ENCODE measurements around the gene RPL7L1.
"Not testable (repeated sequence)": the region's sequence is repeated elsewhere in the genome, so short reads cannot be mapped to it uniquely, and the experiment has no call there.

RPL7L1 gene

DNA sequence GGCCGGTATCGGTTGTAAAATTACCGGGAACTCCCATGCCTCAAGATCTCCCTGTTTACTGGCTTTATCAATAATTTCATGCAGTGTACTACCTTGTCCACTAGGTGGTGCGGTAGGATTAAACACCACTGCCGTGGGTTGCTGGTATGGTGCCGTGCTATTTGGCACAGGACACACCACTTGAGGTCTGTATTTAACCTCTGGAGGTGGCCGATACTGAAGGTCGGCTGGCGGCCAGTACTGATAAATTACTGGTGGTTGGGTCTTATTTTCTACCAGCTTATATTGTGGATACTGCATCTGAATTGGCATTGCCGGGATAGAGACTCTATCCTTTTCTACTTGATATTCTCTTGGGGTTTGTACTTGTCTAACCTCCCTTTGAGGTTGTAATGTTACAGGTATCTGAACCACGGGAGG lies 22.1 kb downstream of the RPL7L1 start:
- Histone ChIP-seq H4K20me1 (ENCODE audit: insufficient read depth, low read length) (no peaks in the 10 kb centered on the region), H3K27me3 (ENCODE audit: low read depth, low read length) (no peaks in the 10 kb centered on the region), H3K4me2 (ENCODE audit: low read length) (peak overlapping the region; percentile 54), H3K27ac (ENCODE audit: low read length) (no peak overlapping the region), H2AFZ (ENCODE audit: low read depth, low read length) (peak overlapping the region; percentile 67; the same call in 1 of the 2 replicates), H3K4me1 (ENCODE audit: low read length) (peaks cover 18% of the 10 kb centered on the region), H3K36me3 (replicated peaks; ENCODE audit: low read depth, low read length) (no peaks in the 10 kb centered on the region), H3K9ac (ENCODE audit: low read length) (peak overlapping the region; percentile 23; the same call in 1 of the 2 replicates), H3K4me3 (ENCODE audit: low read length) (peak overlapping the region; percentile 51), H3K9me3 (ENCODE audit: insufficient read depth, low read length) (no peaks in the 10 kb centered on the region), H3K79me2 (ENCODE audit: low read length) (no peaks in the 10 kb centered on the region)
- no peak for TF ChIP-seq EZH2phosphoT487 (IDR thresholded peaks at IDR 0.05; ENCODE audit: low read depth)
- TF ChIP-seq, protein P1, sequence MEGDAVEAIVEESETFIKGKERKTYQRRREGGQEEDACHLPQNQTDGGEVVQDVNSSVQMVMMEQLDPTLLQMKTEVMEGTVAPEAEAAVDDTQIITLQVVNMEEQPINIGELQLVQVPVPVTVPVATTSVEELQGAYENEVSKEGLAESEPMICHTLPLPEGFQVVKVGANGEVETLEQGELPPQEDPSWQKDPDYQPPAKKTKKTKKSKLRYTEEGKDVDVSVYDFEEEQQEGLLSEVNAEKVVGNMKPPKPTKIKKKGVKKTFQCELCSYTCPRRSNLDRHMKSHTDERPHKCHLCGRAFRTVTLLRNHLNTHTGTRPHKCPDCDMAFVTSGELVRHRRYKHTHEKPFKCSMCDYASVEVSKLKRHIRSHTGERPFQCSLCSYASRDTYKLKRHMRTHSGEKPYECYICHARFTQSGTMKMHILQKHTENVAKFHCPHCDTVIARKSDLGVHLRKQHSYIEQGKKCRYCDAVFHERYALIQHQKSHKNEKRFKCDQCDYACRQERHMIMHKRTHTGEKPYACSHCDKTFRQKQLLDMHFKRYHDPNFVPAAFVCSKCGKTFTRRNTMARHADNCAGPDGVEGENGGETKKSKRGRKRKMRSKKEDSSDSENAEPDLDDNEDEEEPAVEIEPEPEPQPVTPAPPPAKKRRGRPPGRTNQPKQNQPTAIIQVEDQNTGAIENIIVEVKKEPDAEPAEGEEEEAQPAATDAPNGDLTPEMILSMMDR (IDR thresholded peaks at IDR 0.05; ENCODE audit: low read depth, low read length), result peak; percentile 95

DNA sequence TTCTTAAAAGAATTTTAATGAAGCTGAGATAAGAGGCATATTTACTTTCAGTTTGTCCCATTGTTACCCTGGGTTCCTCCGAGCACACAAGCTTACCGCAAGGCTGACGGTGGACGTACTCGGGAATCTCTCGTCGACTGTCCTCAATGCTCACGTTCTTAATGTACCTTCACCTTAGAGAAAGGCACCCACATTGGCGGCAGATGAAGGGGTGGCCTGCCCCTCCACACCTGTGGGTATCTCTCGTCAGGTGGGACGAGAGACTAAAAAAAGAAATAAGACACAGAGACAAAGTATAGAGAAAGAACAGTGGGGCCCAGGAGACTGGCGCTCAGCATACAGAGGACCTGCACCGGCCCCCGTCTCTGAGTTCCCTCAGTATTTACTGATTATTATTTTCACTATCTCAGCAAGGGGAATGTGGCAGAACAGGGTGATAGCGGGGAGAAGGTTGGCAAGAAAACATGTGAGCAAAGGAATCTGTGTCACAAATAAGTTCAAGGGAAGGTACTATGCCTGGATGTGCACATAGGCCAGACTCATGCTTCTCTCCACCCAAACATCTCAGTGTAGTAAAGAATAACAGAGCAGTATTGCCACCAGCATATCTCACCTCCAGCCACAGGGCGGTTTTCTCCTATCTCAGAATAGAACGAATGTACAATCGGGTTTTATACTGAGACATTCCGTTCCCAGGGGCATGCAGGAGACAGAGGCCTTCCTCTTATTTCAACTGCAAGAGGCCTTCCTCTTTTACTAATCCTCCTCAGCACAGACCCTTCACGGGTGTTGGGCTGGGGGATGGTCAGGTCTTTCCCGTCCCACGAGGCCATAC lies 23.2 kb downstream of the RPL7L1 start:
- H3K4me1 ChIP-seq (ENCODE audit: low read length), result peaks cover 18% of the 10 kb centered on the region
- not testable (repeated sequence) for H3K4me3 ChIP-seq (ENCODE audit: low read length)

DNA sequence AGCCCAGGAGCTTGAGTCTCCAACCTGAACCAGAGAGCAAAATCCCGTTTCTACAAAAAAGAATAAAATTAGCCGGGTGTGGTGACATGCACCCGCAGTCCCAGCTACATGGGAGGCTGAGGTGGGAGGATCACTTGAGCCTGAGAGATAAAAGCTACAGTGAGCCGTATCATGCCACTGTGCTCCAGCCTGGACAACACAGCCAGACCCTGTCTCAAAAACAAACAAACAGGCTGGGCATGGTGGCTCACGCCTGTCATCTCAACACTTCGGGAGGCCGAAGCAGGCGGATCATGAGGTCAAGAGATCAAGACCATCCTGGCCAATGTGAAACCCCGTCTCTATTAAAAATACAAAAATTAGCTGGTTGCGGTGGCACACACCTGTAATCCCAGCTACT lies 25.1 kb downstream of the RPL7L1 start:
- H3K9me3 ChIP-seq (ENCODE audit: insufficient read depth, low read length), result no peaks in the 10 kb centered on the region
- H3K27me3 ChIP-seq (ENCODE audit: low read depth, low read length), result peaks cover 3% of the 10 kb centered on the region; the same call in 1 of the 2 replicates
- H3K9ac ChIP-seq (ENCODE audit: low read length), result no peak overlapping the region
- TF ChIP-seq EZH2phosphoT487 (IDR thresholded peaks at IDR 0.05; ENCODE audit: low read depth), result no peak
- TF ChIP-seq, protein P1 (IDR thresholded peaks at IDR 0.05; ENCODE audit: low read depth, low read length), result no peak
- no peak overlapping the region for H3K4me3 ChIP-seq (ENCODE audit: low read length)
- H3K36me3 ChIP-seq (replicated peaks; ENCODE audit: low read depth, low read length), result no peaks in the 10 kb centered on the region
- H3K4me2 ChIP-seq (ENCODE audit: low read length), result no peak overlapping the region
- peaks cover 14% of the 10 kb centered on the region for H3K4me1 ChIP-seq (ENCODE audit: low read length)
- no peak overlapping the region for H2AFZ ChIP-seq (ENCODE audit: low read depth, low read length)
- no peaks in the 10 kb centered on the region for H4K20me1 ChIP-seq (ENCODE audit: insufficient read depth, low read length)
- no peaks in the 10 kb centered on the region for H3K79me2 ChIP-seq (ENCODE audit: low read length)
- no peak overlapping the region for H3K27ac ChIP-seq (ENCODE audit: low read length)

More for the DNA sequence above, 23.2 kb downstream of the RPL7L1 start:
- H3K4me2 ChIP-seq (ENCODE audit: low read length); H3K9ac ChIP-seq (ENCODE audit: low read length); H3K9me3 ChIP-seq (ENCODE audit: insufficient read depth, low read length); H3K36me3 ChIP-seq (replicated peaks; ENCODE audit: low read depth, low read length); H3K27me3 ChIP-seq (ENCODE audit: low read depth, low read length); H4K20me1 ChIP-seq (ENCODE audit: insufficient read depth, low read length); H3K27ac ChIP-seq (ENCODE audit: low read length); H3K79me2 ChIP-seq (ENCODE audit: low read length): not testable (repeated sequence)
- H2AFZ ChIP-seq (ENCODE audit: low read depth, low read length), result peak overlapping the region; percentile 35; the same call in 1 of the 2 replicates

DNA sequence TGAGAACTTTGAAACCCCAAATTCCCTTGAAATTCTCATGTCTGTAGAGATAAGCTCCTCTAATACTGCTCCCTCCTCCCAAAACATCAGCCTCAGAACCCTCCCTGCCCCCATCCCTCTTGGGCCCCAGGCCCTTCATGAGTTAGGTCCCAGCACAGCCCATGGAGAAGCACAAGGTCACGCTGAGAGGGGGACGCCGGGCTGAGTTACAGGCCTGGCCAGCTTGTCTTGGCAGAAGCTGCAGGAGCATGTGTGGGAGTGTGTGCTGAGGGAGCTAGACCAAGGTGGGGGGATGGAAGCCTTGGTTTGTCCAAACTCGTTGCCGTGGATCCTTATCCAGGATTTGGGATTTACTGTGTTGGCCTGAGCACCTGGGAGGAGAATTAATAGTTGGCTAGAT lies 27.9 kb downstream of the RPL7L1 start:
- Histone ChIP-seq H3K9ac (ENCODE audit: low read length) (no peak overlapping the region), H4K20me1 (ENCODE audit: insufficient read depth, low read length) (no peaks in the 10 kb centered on the region), H3K9me3 (ENCODE audit: insufficient read depth, low read length) (no peaks in the 10 kb centered on the region), H3K36me3 (replicated peaks; ENCODE audit: low read depth, low read length) (no peaks in the 10 kb centered on the region), H3K4me3 (ENCODE audit: low read length) (no peak overlapping the region), H3K27me3 (ENCODE audit: low read depth, low read length) (peaks cover 3% of the 10 kb centered on the region; the same call in 1 of the 2 replicates), H3K79me2 (ENCODE audit: low read length) (no peaks in the 10 kb centered on the region), H3K4me2 (ENCODE audit: low read length) (no peak overlapping the region), H3K4me1 (ENCODE audit: low read length) (peaks cover 3% of the 10 kb centered on the region; the same call in 1 of the 2 replicates), H3K27ac (ENCODE audit: low read length) (no peak overlapping the region), H2AFZ (ENCODE audit: low read depth, low read length) (no peak overlapping the region)
- TF ChIP-seq, protein P1 (IDR thresholded peaks at IDR 0.05; ENCODE audit: low read depth, low read length), result no peak
- TF ChIP-seq EZH2phosphoT487 (IDR thresholded peaks at IDR 0.05; ENCODE audit: low read depth), result no peak

Measured in OCI-LY3 (cell line).